Hepatocyte (in vitro differentiated cells): Measurements from ENCODE around the gene KRTAP5-1.

Source experiments
- EZH2 ChIP-seq: fragments of 200-600 bp; sonication (generic); IDR thresholded peaks from 2 replicates; pipeline ENCODE4 v1.6.1; 2016; ENCODE audit warnings: antibody characterized with exemption, mild to moderate bottlenecking, borderline replicate concordance
- EZH2phosphoT487 ChIP-seq: fragments of 200-600 bp; sonication (generic); IDR thresholded peaks from one replicate; pipeline ENCODE4 v1.6.1; 2018; ENCODE audit warnings: antibody characterized with exemption, mild to moderate bottlenecking, low read depth, moderate library complexity; ENCODE audit not compliant: unreplicated experiment, severe bottlenecking
- TF ChIP-seq, protein P1 (sequence below): fragments of 200-600 bp; sonication (generic); IDR thresholded peaks from 2 replicates; pipeline ENCODE4 v1.5.1; 2016; ENCODE audit warnings: antibody characterized with exemption, mild to moderate bottlenecking; ENCODE audit not compliant: poor library complexity

DNA sequence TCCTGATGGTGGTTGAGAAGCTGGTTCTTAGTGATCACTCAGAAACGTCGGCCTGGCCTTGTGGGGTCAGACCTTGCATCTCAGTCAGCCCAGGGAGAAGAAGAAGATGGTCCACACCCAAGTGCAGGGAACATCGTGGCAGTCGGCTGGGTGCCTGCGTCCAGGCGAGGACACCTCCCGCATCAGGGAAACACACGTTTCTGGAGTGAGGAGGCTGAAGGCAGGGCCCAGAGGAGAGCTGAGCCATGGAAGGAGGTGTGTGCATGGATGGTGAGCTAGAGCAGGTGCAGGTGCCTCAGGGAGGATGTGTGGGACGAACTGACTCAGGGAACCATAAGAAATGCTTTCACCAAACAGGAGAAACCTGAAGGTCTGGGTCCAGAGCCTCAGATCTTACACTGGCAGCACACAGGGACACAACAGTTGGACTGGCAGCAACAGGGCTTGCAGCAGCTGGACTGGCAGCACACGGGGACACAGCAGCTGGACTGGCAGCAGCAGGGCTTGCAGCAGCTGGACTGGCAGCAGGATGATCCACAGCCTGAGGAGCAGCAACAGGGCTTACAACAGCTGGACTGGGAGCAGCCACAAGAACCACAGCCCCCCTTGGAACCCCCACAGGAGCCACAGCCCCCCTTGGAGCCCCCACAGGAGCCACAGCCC, 12.4 kb upstream of the KRTAP5-1 start:
- TF ChIP-seq, protein P1, sequence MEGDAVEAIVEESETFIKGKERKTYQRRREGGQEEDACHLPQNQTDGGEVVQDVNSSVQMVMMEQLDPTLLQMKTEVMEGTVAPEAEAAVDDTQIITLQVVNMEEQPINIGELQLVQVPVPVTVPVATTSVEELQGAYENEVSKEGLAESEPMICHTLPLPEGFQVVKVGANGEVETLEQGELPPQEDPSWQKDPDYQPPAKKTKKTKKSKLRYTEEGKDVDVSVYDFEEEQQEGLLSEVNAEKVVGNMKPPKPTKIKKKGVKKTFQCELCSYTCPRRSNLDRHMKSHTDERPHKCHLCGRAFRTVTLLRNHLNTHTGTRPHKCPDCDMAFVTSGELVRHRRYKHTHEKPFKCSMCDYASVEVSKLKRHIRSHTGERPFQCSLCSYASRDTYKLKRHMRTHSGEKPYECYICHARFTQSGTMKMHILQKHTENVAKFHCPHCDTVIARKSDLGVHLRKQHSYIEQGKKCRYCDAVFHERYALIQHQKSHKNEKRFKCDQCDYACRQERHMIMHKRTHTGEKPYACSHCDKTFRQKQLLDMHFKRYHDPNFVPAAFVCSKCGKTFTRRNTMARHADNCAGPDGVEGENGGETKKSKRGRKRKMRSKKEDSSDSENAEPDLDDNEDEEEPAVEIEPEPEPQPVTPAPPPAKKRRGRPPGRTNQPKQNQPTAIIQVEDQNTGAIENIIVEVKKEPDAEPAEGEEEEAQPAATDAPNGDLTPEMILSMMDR, result no peak
- TF ChIP-seq EZH2phosphoT487 (no peak), EZH2 (no peak)
